DND-41 (cell line): ENCODE results near the gene WWP2.
"Not testable (repeated sequence)": the region's sequence is repeated elsewhere in the genome, so short reads cannot be mapped to it uniquely, and the experiment has no call there.

Experiments
- ATAC-seq: fragments of 200-7000 bp; cut with Tn5 transposase; 3 replicates; pipeline ENCODE4 v1.9.1; 2021; ENCODE audit warnings: low read depth; ENCODE audit not compliant: insufficient read depth
- DNase-seq: peaks from one replicate; pipeline ENCODE4 v3.0.0-alpha.2; 2020
- H2AFZ ChIP-seq: 2 replicates; pipeline ENCODE4 v1.6.0; 2012; ENCODE audit warnings: low read depth, low read length
- H3K27ac ChIP-seq: 2 replicates; pipeline ENCODE4 v1.5.1; 2012; ENCODE audit warnings: low read length, inconsistent platforms
- H3K27me3 ChIP-seq: fragments of 200-600 bp; sonication (generic); 2 replicates; pipeline ENCODE4 v1.6.0; 2012; ENCODE audit warnings: low read length, mild to moderate bottlenecking, inconsistent platforms; ENCODE audit not compliant: insufficient read depth, poor library complexity
- H3K36me3 ChIP-seq: 2 replicates; pipeline ENCODE4 v1.5.1; 2012; ENCODE audit warnings: low read length, inconsistent platforms; ENCODE audit not compliant: insufficient read depth
- H3K4me1 ChIP-seq: 2 replicates; pipeline ENCODE4 v1.5.1; 2012; ENCODE audit warnings: mild to moderate bottlenecking, low read length; ENCODE audit not compliant: insufficient read depth
- H3K4me2 ChIP-seq: 2 replicates; pipeline ENCODE4 v1.6.0; 2012; ENCODE audit warnings: mild to moderate bottlenecking, moderate library complexity, low read length, inconsistent platforms; ENCODE audit not compliant: insufficient read depth
- H3K4me3 ChIP-seq, 2 experiments: fragments of 200-600 bp in 1 of 2; shearing (Covaris generic) in 1 of 2; 2 replicates each; pipeline ENCODE4 v1.5.1; 2012 to 2016; ENCODE audit warnings: inconsistent platforms in 2 of 2, low read length in 2 of 2, mild to moderate bottlenecking in 2 of 2, low read depth in 1 of 2, moderate library complexity in 1 of 2
- H3K79me2 ChIP-seq: 2 replicates; pipeline ENCODE4 v1.6.0; 2012; ENCODE audit warnings: low read length, inconsistent platforms; ENCODE audit not compliant: insufficient read depth
- H3K9ac ChIP-seq: 2 replicates; pipeline ENCODE4 v1.6.0; 2012; ENCODE audit warnings: low read depth, mild to moderate bottlenecking, inconsistent platforms, low read length, moderate library complexity
- H3K9me3 ChIP-seq: 2 replicates; pipeline ENCODE4 v1.5.1; 2012; ENCODE audit warnings: low read length, moderate library complexity, mild to moderate bottlenecking, inconsistent platforms; ENCODE audit not compliant: insufficient read depth, severe bottlenecking
- H4K20me1 ChIP-seq: 2 replicates; pipeline ENCODE4 v1.6.0; 2012; ENCODE audit warnings: low read length; ENCODE audit not compliant: insufficient read depth
- EZH2 ChIP-seq: IDR thresholded peaks from 3 replicates; pipeline ENCODE4 v1.6.1; 2012; ENCODE audit warnings: borderline replicate concordance, low read depth, mild to moderate bottlenecking, moderate library complexity, low read length, inconsistent platforms; ENCODE audit not compliant: severe bottlenecking
- TF ChIP-seq, protein P1 (sequence below): IDR thresholded peaks from 2 replicates; pipeline ENCODE4 v1.5.1; 2012; ENCODE audit warnings: borderline replicate concordance, low read length, moderate library complexity, mild to moderate bottlenecking; ENCODE audit not compliant: poor library complexity, severe bottlenecking; ENCODE audit errors: extremely low read depth

Gene WWP2

DNA sequence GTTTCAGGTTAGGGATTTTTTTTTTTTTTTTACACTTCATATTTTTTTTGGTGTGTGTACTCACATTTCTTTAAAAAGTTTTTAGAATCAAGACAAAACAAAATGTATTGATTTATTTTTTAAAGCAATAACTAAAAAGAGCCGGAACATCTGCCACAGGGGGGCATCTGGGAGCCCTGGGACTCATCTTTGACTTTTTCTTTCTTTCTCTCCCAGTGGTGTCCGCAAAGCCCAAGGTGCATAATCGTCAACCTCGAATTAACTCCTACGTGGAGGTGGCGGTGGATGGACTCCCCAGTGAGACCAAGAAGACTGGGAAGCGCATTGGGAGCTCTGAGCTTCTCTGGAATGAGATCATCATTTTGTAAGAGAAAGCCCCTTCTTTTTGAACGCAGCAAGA lies 36.3 kb downstream of the WWP2 start:
- Histone ChIP-seq H3K9me3 (no peaks in the 10 kb centered on the region), H3K9ac (no peak overlapping the region), H4K20me1 (peaks cover 5% of the 10 kb centered on the region; the same call in 1 of the 2 replicates), H3K4me2 (no peak overlapping the region), H3K36me3 (peaks cover 9% of the 10 kb centered on the region), H3K79me2 (no peaks in the 10 kb centered on the region), H2AFZ (no peak overlapping the region), H3K4me3 (no peak overlapping the region), H3K27ac (no peak overlapping the region), H3K27me3 (no peaks in the 10 kb centered on the region), H3K4me1 (no peaks in the 10 kb centered on the region)
- DNase-seq (no peak), ATAC-seq (no peak)
- TF ChIP-seq, protein P1, sequence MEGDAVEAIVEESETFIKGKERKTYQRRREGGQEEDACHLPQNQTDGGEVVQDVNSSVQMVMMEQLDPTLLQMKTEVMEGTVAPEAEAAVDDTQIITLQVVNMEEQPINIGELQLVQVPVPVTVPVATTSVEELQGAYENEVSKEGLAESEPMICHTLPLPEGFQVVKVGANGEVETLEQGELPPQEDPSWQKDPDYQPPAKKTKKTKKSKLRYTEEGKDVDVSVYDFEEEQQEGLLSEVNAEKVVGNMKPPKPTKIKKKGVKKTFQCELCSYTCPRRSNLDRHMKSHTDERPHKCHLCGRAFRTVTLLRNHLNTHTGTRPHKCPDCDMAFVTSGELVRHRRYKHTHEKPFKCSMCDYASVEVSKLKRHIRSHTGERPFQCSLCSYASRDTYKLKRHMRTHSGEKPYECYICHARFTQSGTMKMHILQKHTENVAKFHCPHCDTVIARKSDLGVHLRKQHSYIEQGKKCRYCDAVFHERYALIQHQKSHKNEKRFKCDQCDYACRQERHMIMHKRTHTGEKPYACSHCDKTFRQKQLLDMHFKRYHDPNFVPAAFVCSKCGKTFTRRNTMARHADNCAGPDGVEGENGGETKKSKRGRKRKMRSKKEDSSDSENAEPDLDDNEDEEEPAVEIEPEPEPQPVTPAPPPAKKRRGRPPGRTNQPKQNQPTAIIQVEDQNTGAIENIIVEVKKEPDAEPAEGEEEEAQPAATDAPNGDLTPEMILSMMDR = no peak
- no peak for TF ChIP-seq EZH2

DNA sequence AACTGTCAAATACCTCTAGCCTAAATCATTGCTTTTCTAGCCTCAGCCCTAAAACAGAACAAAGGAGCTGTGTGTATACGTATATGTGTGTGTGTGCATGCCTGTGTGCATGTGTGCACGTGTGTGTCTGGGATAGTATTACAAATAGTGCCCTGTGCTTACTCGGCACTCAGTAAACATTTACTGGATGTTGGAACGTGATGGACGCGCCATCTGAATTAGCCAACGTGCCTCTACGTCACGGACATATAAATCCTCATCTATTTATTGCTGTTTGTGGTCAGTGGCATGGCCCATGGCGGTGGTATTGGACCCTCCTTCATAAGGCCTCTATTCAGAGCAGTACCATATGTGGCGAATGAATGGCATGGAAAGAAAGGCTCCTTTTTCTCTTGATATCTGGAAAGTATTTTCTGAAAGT lies 37.5 kb downstream of the WWP2 start:
- Histone ChIP-seq H3K4me1 (no peaks in the 10 kb centered on the region), H3K79me2 (no peaks in the 10 kb centered on the region), H3K4me3 (no peak overlapping the region), H3K9ac (no peak overlapping the region), H3K9me3 (no peaks in the 10 kb centered on the region), H3K36me3 (peaks cover 9% of the 10 kb centered on the region), H3K27me3 (no peaks in the 10 kb centered on the region), H3K4me2 (no peak overlapping the region), H2AFZ (no peak overlapping the region), H4K20me1 (peaks cover 5% of the 10 kb centered on the region; the same call in 1 of the 2 replicates), H3K27ac (no peak overlapping the region)
- TF ChIP-seq EZH2 = no peak
- TF ChIP-seq, protein P1 = no peak
- no peak for DNase-seq
- no peak for ATAC-seq

DNA sequence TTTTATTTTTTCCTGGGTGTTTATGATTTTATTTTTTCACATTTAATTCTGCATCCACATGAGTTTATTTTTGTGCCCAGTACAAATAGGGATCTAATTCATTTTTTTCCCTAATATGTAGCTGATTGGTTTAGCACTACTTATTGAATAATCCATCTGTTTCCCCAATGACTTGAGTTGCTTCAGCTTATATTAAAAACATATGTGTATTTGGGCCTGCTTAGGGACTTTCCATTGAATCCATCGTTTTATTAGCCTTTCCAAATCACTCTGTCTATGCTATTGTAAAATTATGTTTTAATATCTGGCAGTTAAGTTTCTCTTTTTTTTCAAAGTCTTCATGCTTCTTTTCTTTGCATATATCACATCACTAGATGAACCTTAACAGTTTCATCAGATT lies 42.2 kb downstream of the WWP2 start:
- Histone ChIP-seq H2AFZ (no peak overlapping the region), H4K20me1 (no peaks in the 10 kb centered on the region), H3K79me2 (no peaks in the 10 kb centered on the region), H3K36me3 (peaks cover 5% of the 10 kb centered on the region), H3K9ac (no peak overlapping the region), H3K9me3 (no peaks in the 10 kb centered on the region), H3K27ac (no peak overlapping the region), H3K4me2 (no peak overlapping the region), H3K4me1 (no peaks in the 10 kb centered on the region), H3K4me3 (no peak overlapping the region), H3K27me3 (no peaks in the 10 kb centered on the region)
- DNase-seq (no peak), ATAC-seq (no peak)
- TF ChIP-seq, protein P1 = no peak

DNA sequence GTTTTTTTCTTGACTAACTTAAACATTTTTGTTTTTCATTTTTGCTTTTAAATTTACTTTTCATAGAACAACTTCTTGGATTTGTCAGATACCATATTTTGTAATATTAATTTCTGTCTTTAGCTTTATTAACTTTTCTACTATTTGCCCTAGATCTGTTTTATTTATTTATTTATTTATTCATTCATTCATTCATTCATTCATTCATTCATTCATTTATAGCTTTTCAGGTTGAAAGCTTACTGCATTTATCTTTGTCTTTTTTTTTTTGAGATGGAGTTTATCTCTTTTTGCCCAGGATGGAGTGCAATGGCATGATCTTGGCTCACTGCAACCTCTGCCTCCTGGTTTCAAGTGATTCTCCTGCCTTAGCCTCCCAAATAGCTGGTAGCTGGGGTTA lies 44.6 kb downstream of the WWP2 start:
- not testable (repeated sequence) for H3K36me3 ChIP-seq, H3K79me2 ChIP-seq, H4K20me1 ChIP-seq, H3K4me2 ChIP-seq, H3K27ac ChIP-seq, H3K9me3 ChIP-seq, ATAC-seq, H3K4me3 ChIP-seq, H2AFZ ChIP-seq, H3K27me3 ChIP-seq, H3K9ac ChIP-seq, H3K4me1 ChIP-seq, DNase-seq
